Measurements from ENCODE around the gene SLC35E3. TPM values are rescaled to one million over a fixed set of nuclear protein-coding genes. Genes with fewer than 3 reads are reported as not detected.

Gene SLC35E3
- total and polyA plus RNA-seq, 2 of the 13 experiments (the other 11 are each of a cell fraction or from before 2014, with no cell fraction given), result 13.0 to 22.1 TPM

DNA sequence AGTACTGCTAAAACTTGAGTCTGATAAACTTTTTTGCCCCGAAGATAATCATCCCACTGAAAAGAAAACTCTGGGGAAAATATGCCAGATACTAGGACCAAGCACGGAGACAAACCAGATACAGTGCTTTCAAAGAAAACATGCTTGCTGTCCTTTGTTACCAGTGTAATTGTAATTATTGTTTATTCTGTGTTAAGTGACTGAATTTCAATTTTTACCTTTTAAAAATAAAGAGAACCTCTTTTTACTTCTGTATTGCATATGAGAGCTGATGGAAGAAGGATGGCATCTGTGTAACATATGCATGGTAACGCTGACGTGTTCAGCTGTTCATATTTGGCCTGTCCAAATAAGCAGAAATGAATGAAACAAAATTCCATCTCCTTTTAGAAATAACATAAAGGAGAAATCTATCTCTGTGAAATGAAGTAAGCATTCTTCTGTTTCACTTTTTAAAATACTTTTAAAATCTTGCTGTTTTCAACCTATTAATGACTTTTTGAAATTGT lies 22.5 kb downstream of the SLC35E3 start:
- no peak for ATAC-seq

More for the DNA sequence above, 22.5 kb downstream of the SLC35E3 start:
- Histone ChIP-seq H4K20me1 (ENCODE audit: insufficient read depth, low read length) (no peaks in the 10 kb centered on the region), H2AFZ (ENCODE audit: low read length) (no peak overlapping the region), H3K36me3 (replicated peaks in 1 of 2; ENCODE audit: control insufficient read depth in 1 of 2, insufficient read depth in 2 of 2, low read length in 2 of 2) (peaks cover 4 to 22% of the 10 kb centered on the region in 2 experiments; a peak in 3 of 5 replicates), H3K4me3 (replicated peaks in 1 of 3; ENCODE audit: insufficient read depth in 1 of 3, low read depth in 2 of 3, low read length in 3 of 3) (no peak overlapping the region), H3K9ac (ENCODE audit: insufficient read depth, low read depth, low read length) (no peak overlapping the region), H3K4me1 (ENCODE audit: insufficient read depth, low read length) (no peaks in the 10 kb centered on the region), H3K27me3 (ENCODE audit: control insufficient read depth in 1 of 2, insufficient read depth in 2 of 2, low read length in 2 of 2) (no peaks in the 10 kb centered on the region), H3K9me3 (ENCODE audit: low read length) (no peaks in the 10 kb centered on the region), H3K27ac (ENCODE audit: extremely low read length, insufficient read depth, low read length) (no peak overlapping the region), H3K79me2 (ENCODE audit: insufficient read depth, low read length) (no peaks in the 10 kb centered on the region), H3K4me2 (ENCODE audit: low read depth, low read length) (no peak overlapping the region)
- FAIRE-seq, result no peak
- BruUV-seq (replicated peaks), result no TSS peak
- WGBS (ENCODE audit: low lambda C conversion rate), result 97% methylated on average over 4 of the region's 4 CpGs
- CTCF ChIA-PET (ENCODE audit: low intra/inter-chr PET ratio, low total read pairs), result no interaction called here
- intact Hi-C loops (cut with micrococcal nuclease; ENCODE audit: unreplicated experiment) (no loop called here), in situ Hi-C loops (cut with HindIII; ENCODE audit: extremely low pct_ligation_motif_present, low pct_unique_long_range_greater_than_20kb) (no loop called here)
- DNase-seq (ENCODE audit: low spot score), result no peak
- POLR2A ChIA-PET, result no interaction called here
- TF ChIP-seq RXRB (CRISPR knock-in tag; IDR thresholded peaks at IDR 0.05; ENCODE audit: borderline replicate concordance), result no peak
- TF ChIP-seq PHB2 (IDR thresholded peaks at IDR 0.05; ENCODE audit: partially characterized antibody), result no peak
- TF ChIP-seq ADNP (CRISPR knock-in tag; IDR thresholded peaks at IDR 0.05), result no peak
- no peak for TF ChIP-seq HDAC1 (CRISPR knock-in tag; IDR thresholded peaks at IDR 0.05)
- TF ChIP-seq ZZZ3 (CRISPR knock-in tag; IDR thresholded peaks at IDR 0.05; ENCODE audit: borderline replicate concordance), result no peak
- no peak for TF ChIP-seq TBP (CRISPR knock-in tag; IDR thresholded peaks at IDR 0.05)
- no peak for TF ChIP-seq TAF15 (IDR thresholded peaks at IDR 0.05; ENCODE audit: low read depth, low read length, poor library complexity, severe bottlenecking)
- no peak for TF ChIP-seq SMC3 (IDR thresholded peaks at IDR 0.05; ENCODE audit: low read length)
- no peak for TF ChIP-seq IKZF4 (CRISPR knock-in tag; IDR thresholded peaks at IDR 0.05; ENCODE audit: borderline replicate concordance, low read depth, not compliant biosample characterization)
- no peak for TF ChIP-seq NFKBIZ (CRISPR knock-in tag; IDR thresholded peaks at IDR 0.05)
- no peak for TF ChIP-seq ZMYM2 (CRISPR knock-in tag; IDR thresholded peaks at IDR 0.05)
- TF ChIP-seq PITX1 (CRISPR knock-in tag; IDR thresholded peaks at IDR 0.05), result no peak
- TF ChIP-seq FOXO1 (CRISPR knock-in tag; IDR thresholded peaks at IDR 0.05), result no peak
- TF ChIP-seq, protein P1, sequence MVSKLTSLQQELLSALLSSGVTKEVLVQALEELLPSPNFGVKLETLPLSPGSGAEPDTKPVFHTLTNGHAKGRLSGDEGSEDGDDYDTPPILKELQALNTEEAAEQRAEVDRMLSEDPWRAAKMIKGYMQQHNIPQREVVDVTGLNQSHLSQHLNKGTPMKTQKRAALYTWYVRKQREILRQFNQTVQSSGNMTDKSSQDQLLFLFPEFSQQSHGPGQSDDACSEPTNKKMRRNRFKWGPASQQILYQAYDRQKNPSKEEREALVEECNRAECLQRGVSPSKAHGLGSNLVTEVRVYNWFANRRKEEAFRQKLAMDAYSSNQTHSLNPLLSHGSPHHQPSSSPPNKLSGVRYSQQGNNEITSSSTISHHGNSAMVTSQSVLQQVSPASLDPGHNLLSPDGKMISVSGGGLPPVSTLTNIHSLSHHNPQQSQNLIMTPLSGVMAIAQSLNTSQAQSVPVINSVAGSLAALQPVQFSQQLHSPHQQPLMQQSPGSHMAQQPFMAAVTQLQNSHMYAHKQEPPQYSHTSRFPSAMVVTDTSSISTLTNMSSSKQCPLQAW (CRISPR knock-in tag; IDR thresholded peaks at IDR 0.05), result no peak
- TF ChIP-seq SP140L (CRISPR knock-in tag; IDR thresholded peaks at IDR 0.05; ENCODE audit: borderline replicate concordance), result no peak
- TF ChIP-seq ZNF337 (CRISPR knock-in tag; IDR thresholded peaks at IDR 0.05; ENCODE audit: borderline replicate concordance, low read depth), result no peak
- no peak for TF ChIP-seq POLR2AphosphoS2 (IDR thresholded peaks at IDR 0.05; ENCODE audit: low read depth, low read length)

Measured in HepG2 (cell line).